T-helper 17 cell (primary cell): ENCODE results near the gene PIK3C2B. TPM values are rescaled to one million over a fixed set of nuclear protein-coding genes. Genes with fewer than 3 reads are reported as not detected.
A peak's percentile ranks its signal among the peaks of the same experiment; 100 is the strongest.

ENCODE experiments used
- ATAC-seq: fragments of 150-1000 bp; cut with Tn5 transposase; 2 replicates; pipeline ENCODE4 v1.10.0; 2021; ENCODE audit warnings: mild to moderate bottlenecking, moderate library complexity
- DNase-seq, 3 donors: peaks; one replicate each; pipeline versions ENCODE4 v3.0.0 to v3.0.0-alpha.2; 2020 to 2021
- H3K9me3 ChIP-seq: one replicate; pipeline ENCODE4 v1.7.0; 2013; ENCODE audit warnings: low read length, mild to moderate bottlenecking; ENCODE audit not compliant: control insufficient read depth, poor library complexity, severe bottlenecking
- H3K27ac Mint-ChIP-seq: one replicate; pipeline ENCODE4 v1.8.0; 2022; ENCODE audit warnings: mild to moderate bottlenecking, moderate library complexity, mixed read lengths
- H3K27me3 Mint-ChIP-seq: one replicate; pipeline ENCODE4 v1.8.0; 2022; ENCODE audit warnings: mixed read lengths
- H3K36me3 Mint-ChIP-seq: one replicate; pipeline ENCODE4 v1.8.0; 2022; ENCODE audit warnings: low read depth, mixed read lengths
- H3K4me1 Mint-ChIP-seq: one replicate; pipeline ENCODE4 v1.8.0; 2022; ENCODE audit warnings: mild to moderate bottlenecking, mixed read lengths
- H3K4me3 Mint-ChIP-seq: one replicate; pipeline ENCODE4 v1.8.0; 2022; ENCODE audit warnings: mild to moderate bottlenecking, moderate library complexity, mixed read lengths
- total RNA-seq, 4 donors: library from RNA in 2 of 4; stranded (reverse) in 2 of 4; gene quantifications; one replicate each; pipeline ENCODE4 v1.2.3 and lab custom pipeline; 2022 to 2026

Gene PIK3C2B
- total RNA-seq, 2 donors from 2014 or later = 35.7 to 51.9 TPM

DNA sequence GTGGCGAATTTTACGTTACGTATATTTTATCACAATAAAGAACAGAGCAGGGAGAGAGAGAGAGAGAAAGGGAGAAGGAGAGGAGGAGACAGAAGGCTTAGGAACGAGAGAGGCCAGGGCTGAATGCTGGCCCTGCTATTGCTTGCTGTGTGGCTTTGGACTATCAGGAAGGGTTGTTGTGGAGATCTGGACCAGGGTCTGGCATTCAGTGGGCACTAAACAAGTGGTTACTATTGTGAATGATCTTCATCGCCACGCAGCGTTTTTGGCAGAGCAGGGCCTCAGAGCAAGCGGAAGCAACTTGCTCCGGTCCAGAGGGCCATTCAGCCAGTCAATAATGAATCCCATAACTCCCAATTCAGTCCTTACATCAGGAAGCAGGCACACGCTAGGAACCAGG, 26.4 kb downstream of the PIK3C2B start:
- Mint-ChIP-seq H3K4me3 (no peak overlapping the region), H3K36me3 (peaks cover 3% of the 10 kb centered on the region), H3K27ac (peak overlapping the region; percentile 43), H3K27me3 (no peaks in the 10 kb centered on the region), H3K4me1 (peaks cover 26% of the 10 kb centered on the region)
- no peaks in the 10 kb centered on the region for H3K9me3 ChIP-seq
- DNase-seq = no peak
- ATAC-seq = no peak

DNA sequence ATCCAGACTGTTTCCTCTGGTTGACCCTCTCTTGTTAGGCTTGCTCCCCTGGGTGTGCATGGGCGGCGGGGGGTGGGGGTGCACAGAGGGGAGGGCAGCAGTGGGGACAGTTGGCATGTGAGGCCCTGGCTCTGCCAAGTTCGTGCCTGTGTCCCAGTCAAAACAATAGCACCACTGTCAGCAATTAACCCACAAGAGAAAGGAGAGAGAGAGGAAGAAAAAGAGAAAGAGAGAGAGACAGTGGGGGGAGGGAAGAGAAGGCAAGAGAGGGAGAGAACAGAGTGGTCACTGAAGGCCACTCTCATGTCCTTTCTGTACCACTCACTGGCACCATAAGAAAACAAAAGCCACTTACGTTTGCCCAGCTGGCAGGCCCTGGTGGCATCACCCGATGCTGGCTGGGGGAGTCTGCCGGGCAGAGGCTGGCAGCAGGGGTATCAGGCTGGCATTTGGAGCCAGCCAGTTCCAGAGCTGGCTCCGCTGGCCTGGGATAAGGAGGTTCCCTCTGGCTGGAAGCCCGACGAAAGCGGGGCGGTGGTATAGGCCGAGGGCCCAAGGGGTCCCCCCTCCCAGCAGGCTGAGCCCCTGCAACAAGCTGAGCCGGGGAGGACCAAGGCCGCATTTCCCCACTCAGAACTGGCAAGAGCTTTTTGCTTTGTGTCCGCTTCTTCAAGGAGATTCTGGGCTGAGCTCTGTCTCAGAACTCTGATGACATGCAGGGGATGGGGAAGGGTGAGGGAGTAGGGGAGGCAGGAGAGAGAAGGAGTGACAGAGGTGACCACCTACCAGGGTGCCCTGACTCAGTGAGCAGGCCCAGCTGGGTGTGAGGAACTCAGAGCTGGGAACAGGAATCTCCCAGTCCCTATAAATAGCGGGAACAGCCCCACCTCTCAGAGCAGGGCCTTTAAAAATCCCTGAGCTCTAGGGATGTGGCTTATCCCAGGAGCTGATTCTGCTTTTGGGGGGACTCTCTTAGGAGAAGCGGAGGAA, 27.9 kb downstream of the PIK3C2B start:
- Mint-ChIP-seq H3K4me1 (peaks cover 37% of the 10 kb centered on the region), H3K36me3 (peaks cover 3% of the 10 kb centered on the region), H3K4me3 (no peak overlapping the region), H3K27me3 (no peaks in the 10 kb centered on the region), H3K27ac (peak overlapping the region; percentile 96)
- DNase-seq = no peak
- no peaks in the 10 kb centered on the region for H3K9me3 ChIP-seq
- ATAC-seq = no peak

GRCh38 chr1:204465546-204466415, 28.8 kb downstream of the PIK3C2B start:
- ATAC-seq = no peak
- H3K9me3 ChIP-seq = no peaks in the 10 kb centered on the region
- Mint-ChIP-seq H3K27me3 (no peaks in the 10 kb centered on the region), H3K27ac (peak overlapping the region; percentile 96), H3K36me3 (peaks cover 3% of the 10 kb centered on the region), H3K4me1 (peaks cover 46% of the 10 kb centered on the region), H3K4me3 (no peak overlapping the region)
- no peak for DNase-seq

DNA sequence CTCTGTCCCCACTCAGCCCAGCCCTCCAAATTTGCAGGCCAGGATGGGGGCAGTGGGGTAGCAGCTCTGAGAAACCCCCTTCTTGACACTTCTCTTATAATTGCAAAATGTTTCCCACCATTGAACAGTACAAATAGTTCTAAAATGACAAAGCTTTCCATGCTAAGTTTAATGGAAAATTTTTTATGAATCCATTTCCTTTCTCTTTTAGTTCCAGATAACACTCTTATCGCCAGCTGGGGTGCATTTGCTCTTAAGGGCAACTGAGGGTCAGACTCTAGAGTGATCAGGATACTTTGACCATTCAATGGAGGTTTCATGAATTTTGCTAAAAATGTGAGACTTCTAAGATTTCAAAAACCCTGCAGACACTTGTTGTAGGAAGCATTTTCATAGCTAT, 29.9 kb downstream of the PIK3C2B start:
- ATAC-seq = no peak

DNA sequence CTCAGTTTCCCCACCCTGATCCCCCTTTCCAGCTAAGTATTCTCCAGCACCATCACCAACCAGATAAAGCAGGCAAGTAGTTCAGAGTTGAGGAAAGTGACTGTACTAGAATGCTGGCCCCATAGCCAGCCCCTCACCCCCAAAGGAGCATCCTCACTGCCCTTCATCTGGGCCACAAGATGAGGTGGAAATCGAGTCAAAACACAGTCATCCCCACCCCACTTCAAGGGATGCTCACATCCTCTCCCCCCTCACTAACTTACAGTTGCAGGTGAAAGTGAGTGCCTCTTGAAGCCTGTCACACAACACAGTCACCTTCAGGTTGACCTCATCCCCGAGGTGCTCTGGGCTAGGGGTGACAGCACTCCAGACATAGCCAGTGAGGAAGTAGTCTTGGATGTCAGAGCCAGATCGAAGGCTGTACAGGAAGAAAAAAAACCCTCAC, 30.4 kb downstream of the PIK3C2B start:
- Mint-ChIP-seq H3K36me3 (peaks cover 4% of the 10 kb centered on the region), H3K4me1 (peaks cover 61% of the 10 kb centered on the region), H3K4me3 (no peak overlapping the region), H3K27me3 (no peaks in the 10 kb centered on the region), H3K27ac (peak overlapping the region; percentile 96)
- DNase-seq (no peak), ATAC-seq (no peak)
- H3K9me3 ChIP-seq = no peaks in the 10 kb centered on the region

More for the DNA sequence above, 29.9 kb downstream of the PIK3C2B start:
- H3K27me3 Mint-ChIP-seq = no peaks in the 10 kb centered on the region
- peaks cover 3% of the 10 kb centered on the region for H3K36me3 Mint-ChIP-seq
- H3K9me3 ChIP-seq = no peaks in the 10 kb centered on the region
- peak overlapping the region; percentile 96 for H3K27ac Mint-ChIP-seq
- no peak for DNase-seq
- H3K4me3 Mint-ChIP-seq = no peak overlapping the region
- peaks cover 56% of the 10 kb centered on the region for H3K4me1 Mint-ChIP-seq

DNA sequence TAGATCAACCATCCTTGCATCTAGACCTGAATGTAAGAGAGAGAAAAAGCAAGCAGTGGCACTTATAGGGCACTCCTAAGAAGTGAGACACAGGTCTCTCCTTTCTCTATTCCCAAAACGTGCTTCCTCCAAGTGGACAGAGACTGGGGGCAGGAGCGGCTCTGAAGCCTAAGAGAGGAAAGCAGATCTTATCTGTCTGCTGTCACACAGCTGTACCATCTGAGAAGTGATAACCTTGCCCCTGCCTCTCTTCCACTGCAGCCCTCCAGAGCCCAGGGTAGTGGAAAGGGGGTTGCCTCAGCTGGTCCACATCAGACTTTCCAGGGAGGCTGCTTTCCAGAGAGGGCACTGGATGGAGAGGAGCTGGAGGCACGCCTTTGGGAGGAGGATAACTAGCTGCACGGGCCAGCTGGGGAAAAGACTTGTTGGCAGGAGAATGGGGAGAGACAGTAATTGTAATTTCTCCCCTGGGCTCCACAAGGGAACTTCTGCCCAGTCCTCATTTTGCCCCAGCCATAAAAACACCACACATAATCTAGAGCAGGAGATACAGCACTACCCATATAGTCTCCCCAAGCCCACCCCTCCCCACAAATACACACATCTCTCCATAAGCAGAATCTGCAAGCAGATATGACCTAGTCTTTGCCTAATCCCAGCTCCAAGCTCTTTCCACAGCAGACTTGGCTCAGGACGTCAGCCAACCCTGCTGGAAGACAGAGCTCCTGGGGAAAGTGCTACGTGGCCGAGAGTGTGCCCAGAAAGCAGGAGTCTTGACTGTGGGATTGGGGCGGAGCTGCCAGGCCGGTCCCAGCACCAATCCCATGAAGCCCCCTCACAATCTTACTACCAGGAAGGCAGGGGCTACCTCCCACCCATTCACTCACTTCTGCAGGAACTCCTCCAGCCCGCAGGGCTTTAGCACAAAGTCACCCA, 31.2 kb downstream of the PIK3C2B start:
- H3K4me1 Mint-ChIP-seq = peaks cover 60% of the 10 kb centered on the region
- H3K27me3 Mint-ChIP-seq = no peaks in the 10 kb centered on the region
- H3K27ac Mint-ChIP-seq = peak overlapping the region; percentile 96
- no peaks in the 10 kb centered on the region for H3K9me3 ChIP-seq
- DNase-seq = no peak
- ATAC-seq = no peak
- H3K4me3 Mint-ChIP-seq = peak overlapping the region; percentile 12
- H3K36me3 Mint-ChIP-seq = peaks cover 4% of the 10 kb centered on the region

DNA sequence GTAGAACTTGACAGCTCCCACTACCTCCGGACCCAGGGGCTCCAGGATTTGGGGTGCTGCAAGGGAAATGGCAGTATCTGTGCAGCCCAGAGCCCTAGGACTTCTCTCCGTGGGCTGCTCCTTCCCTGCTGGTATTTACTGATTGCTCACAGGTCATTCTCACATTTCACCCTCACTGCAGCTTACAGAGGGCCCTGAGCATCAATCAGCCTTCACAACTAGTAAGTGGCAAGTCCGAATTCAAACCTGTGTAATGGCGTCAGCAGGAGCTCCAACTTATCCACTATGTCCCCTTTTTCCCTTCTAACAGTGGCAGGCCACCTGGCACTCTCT, 32.4 kb downstream of the PIK3C2B start:
- Mint-ChIP-seq H3K36me3 (peaks cover 2% of the 10 kb centered on the region), H3K4me3 (peak overlapping the region; percentile 79), H3K27me3 (no peaks in the 10 kb centered on the region), H3K4me1 (peaks cover 60% of the 10 kb centered on the region), H3K27ac (peak overlapping the region; percentile 96)
- ATAC-seq (no peak), DNase-seq (no peak)
- no peaks in the 10 kb centered on the region for H3K9me3 ChIP-seq

DNA sequence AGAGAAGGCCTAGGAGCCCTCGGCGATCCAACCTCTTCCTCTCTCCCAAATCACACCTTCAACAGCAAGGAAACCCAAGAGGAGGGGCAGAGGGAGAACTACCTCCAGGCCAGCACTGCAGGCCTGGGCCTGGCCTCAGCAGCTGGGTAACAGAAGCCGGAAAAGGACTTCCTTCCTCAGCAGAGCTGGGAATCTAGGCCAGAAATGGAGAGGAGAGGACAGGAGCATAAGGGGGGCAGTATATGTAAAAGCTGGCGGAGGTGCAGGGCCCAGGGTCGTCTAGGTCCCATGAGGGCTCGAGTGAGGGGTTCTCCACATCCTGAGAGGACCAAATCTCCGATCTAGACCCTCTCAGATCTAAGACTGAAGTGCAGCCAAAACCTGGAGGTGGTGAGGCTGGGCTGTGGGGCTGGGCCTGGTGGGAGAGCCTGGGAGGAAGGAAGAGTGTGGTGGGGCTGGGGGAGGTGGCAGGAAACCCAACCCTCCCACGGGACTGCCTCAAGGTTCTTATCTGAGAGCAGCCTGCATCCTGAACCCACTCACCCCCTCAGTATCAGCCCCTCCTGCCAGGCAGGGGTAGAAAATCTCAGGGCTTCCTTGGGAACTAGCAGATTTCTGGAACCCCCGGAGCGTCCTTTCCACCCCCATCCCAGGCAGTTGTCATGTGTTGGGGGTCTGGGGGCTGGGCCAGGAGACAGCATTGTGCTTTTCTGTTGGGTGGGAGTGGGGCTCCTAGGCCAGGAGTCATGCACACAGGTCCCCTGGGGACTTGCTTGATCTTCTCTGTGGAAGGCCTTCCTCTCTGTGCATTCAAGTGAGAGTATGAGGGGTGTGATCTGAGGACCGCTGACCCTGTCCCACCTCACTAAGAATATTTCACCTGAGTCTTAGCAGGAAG, 33.0 kb downstream of the PIK3C2B start:
- Mint-ChIP-seq H3K27ac (peak overlapping the region; percentile 96), H3K36me3 (peaks cover 2% of the 10 kb centered on the region)

GRCh38 chr1:204460346-204460745, 34.3 kb downstream of the PIK3C2B start:
- Mint-ChIP-seq H3K4me1 (peaks cover 61% of the 10 kb centered on the region), H3K27me3 (no peaks in the 10 kb centered on the region), H3K36me3 (peaks cover 2% of the 10 kb centered on the region), H3K4me3 (peak overlapping the region; percentile 79), H3K27ac (peak overlapping the region; percentile 96)
- no peaks in the 10 kb centered on the region for H3K9me3 ChIP-seq
- DNase-seq (no peak), ATAC-seq (no peak)

More for the DNA sequence above, 33.0 kb downstream of the PIK3C2B start:
- peak; percentile 79 for ATAC-seq
- DNase-seq = peak in 2 of 3 donors; percentile 24 to 50
- no peaks in the 10 kb centered on the region for H3K9me3 ChIP-seq
- Mint-ChIP-seq H3K4me1 (peaks cover 64% of the 10 kb centered on the region), H3K27me3 (no peaks in the 10 kb centered on the region), H3K4me3 (peak overlapping the region; percentile 79)

- Mint-ChIP-seq H3K4me3 (peak overlapping the region; percentile 50), H3K36me3 (peaks cover 4% of the 10 kb centered on the region), H3K27me3 (no peaks in the 10 kb centered on the region), H3K4me1 (peaks cover 57% of the 10 kb centered on the region), H3K27ac (peak overlapping the region; percentile 96)
- ATAC-seq (no peak), DNase-seq (no peak)
- H3K9me3 ChIP-seq = no peaks in the 10 kb centered on the region
Measured at GRCh38 chr1:204459706-204460105, 34.9 kb downstream of the PIK3C2B start.

- no peak for ATAC-seq
- Mint-ChIP-seq H3K4me1 (peaks cover 51% of the 10 kb centered on the region), H3K27me3 (no peaks in the 10 kb centered on the region), H3K27ac (peak overlapping the region; percentile 96), H3K4me3 (no peak overlapping the region), H3K36me3 (peaks cover 6% of the 10 kb centered on the region)
- H3K9me3 ChIP-seq = no peaks in the 10 kb centered on the region
- DNase-seq = no peak
Measured at GRCh38 chr1:204457666-204458065, 36.9 kb downstream of the PIK3C2B start.
